A673 (cell line): ENCODE results near the gene VPS13D. TPM values are rescaled to one million over a fixed set of nuclear protein-coding genes. Genes with fewer than 3 reads are reported as not detected.

ENCODE experiments used
- BruUV-seq: library from RNA; stranded (reverse); fragments of 400-500 nt; replicated peaks from 2 replicates; lab custom pipeline; 2021; lab: Mats Ljungman, UMichigan
- CTCF ChIA-PET: fragments of 300-600 bp; sonication (Branson Sonifier 250); formaldehyde crosslinking; loops from one replicate; lab custom pipeline; 2022; ENCODE audit warnings: antibody characterized with exemption; lab: Charles Lee
- POLR2A ChIA-PET: fragments of 300-600 bp; sonication (Branson Sonifier 250); formaldehyde crosslinking; loops from one replicate; lab custom pipeline; 2022; ENCODE audit warnings: antibody characterized with exemption; ENCODE audit not compliant: low non-redundant PET; lab: Charles Lee
- DNase-seq: peaks from one replicate; pipeline ENCODE4 v3.0.0-alpha.2; 2015; ENCODE audit warnings: low spot score
- H3K27ac ChIP-seq: fragments of 200-600 bp; sonication (generic); 2 replicates; pipeline ENCODE4 v1.5.1; 2016; ENCODE audit warnings: mixed run types, low read depth, mild to moderate bottlenecking, mixed read lengths, antibody characterized with exemption, low read length; ENCODE audit not compliant: poor library complexity, severe bottlenecking
- H3K27me3 ChIP-seq: fragments of 200-600 bp; sonication (generic); replicated peaks from 2 replicates; pipeline ENCODE4 v1.6.1; 2017; ENCODE audit warnings: mixed run types, low read depth, mild to moderate bottlenecking, mixed read lengths, antibody characterized with exemption, low read length; ENCODE audit not compliant: insufficient read depth, poor library complexity
- H3K36me3 ChIP-seq: fragments of 200-600 bp; sonication (generic); 2 replicates; pipeline ENCODE4 v1.6.1; 2016; ENCODE audit warnings: mixed run types, mild to moderate bottlenecking, mixed read lengths, antibody characterized with exemption, low read length; ENCODE audit not compliant: insufficient read depth, poor library complexity, severe bottlenecking
- H3K4me1 ChIP-seq: fragments of 200-600 bp; sonication (generic); 2 replicates; pipeline ENCODE4 v1.6.1; 2017; ENCODE audit warnings: mixed run types, mild to moderate bottlenecking, mixed read lengths, antibody characterized with exemption, low read length; ENCODE audit not compliant: insufficient read depth, poor library complexity, severe bottlenecking
- H3K4me3 ChIP-seq: fragments of 200-600 bp; sonication (generic); 2 replicates; pipeline ENCODE4 v1.5.1; 2016; ENCODE audit warnings: low read depth, mixed run types, mild to moderate bottlenecking, mixed read lengths, low read length; ENCODE audit not compliant: poor library complexity, severe bottlenecking
- H3K9me3 ChIP-seq: fragments of 200-600 bp; sonication (generic); 2 replicates; pipeline ENCODE4 v1.6.1; 2016; ENCODE audit warnings: mixed run types, low read depth, mild to moderate bottlenecking, mixed read lengths, antibody characterized with exemption, low read length; ENCODE audit not compliant: poor library complexity, severe bottlenecking
- CTCF ChIP-seq: fragments of 300-800, 200-600 bp; sonication (generic); conservative IDR thresholded peaks from 2 replicates; pipeline ENCODE4 v1.5.1; 2017; ENCODE audit warnings: low read depth, mild to moderate bottlenecking, antibody characterized with exemption, low read length, moderate library complexity, mixed read lengths
- EZH2 ChIP-seq: fragments of 200-600 bp; sonication (generic); IDR thresholded peaks from 2 replicates; pipeline ENCODE4 v1.6.1; 2017; ENCODE audit warnings: borderline replicate concordance, low read depth, mild to moderate bottlenecking, mixed read lengths, antibody characterized with exemption, low read length; ENCODE audit not compliant: poor library complexity, severe bottlenecking
- intact Hi-C: fragments of 100-400 bp; cut with micrococcal nuclease; formaldehyde crosslinking; loops from one replicate; pipeline ENCODE4 v1.10.0; 2022; ENCODE audit not compliant: unreplicated experiment
- total RNA-seq: library from RNA; stranded (reverse); gene quantifications from 2 replicates; pipeline ENCODE4 v1.2.3, GENCODE V29; 2021

The VPS13D gene
- total RNA-seq, 1 experiment from 2014 or later: 32.5 TPM

GRCh38 chr1:12426030-12426429 lies 196.2 kb downstream of the VPS13D start:
- ChIA-PET CTCF (no interaction called here), POLR2A (no interaction called here)
- TF ChIP-seq EZH2: no peak
- intact Hi-C loops: no loop called here
- no peak for DNase-seq
- Histone ChIP-seq H3K27me3 (no peaks in the 10 kb centered on the region), H3K4me1 (no peaks in the 10 kb centered on the region), H3K27ac (no peak overlapping the region), H3K4me3 (no peak overlapping the region), H3K36me3 (no peaks in the 10 kb centered on the region), H3K9me3 (no peaks in the 10 kb centered on the region)
- no TSS peak for BruUV-seq

- CTCF ChIA-PET: no interaction called here
Measured at GRCh38 chr1:12428334-12428733, 198.5 kb downstream of the VPS13D start.

GRCh38 chr1:12430525-12430924 lies 200.7 kb downstream of the VPS13D start:
- Histone ChIP-seq H3K27me3 (no peaks in the 10 kb centered on the region), H3K4me3 (no peak overlapping the region), H3K9me3 (no peaks in the 10 kb centered on the region), H3K4me1 (peaks cover 27% of the 10 kb centered on the region), H3K36me3 (no peaks in the 10 kb centered on the region), H3K27ac (no peak overlapping the region)
- TF ChIP-seq CTCF: no peak
- TF ChIP-seq EZH2: no peak
- no TSS peak for BruUV-seq
- POLR2A ChIA-PET: no interaction called here
- intact Hi-C loops: no loop called here
- no peak for DNase-seq
- CTCF ChIA-PET: no interaction called here

More at GRCh38 chr1:12428334-12428733, 198.5 kb downstream of the VPS13D start:
- Histone ChIP-seq H3K4me3 (no peak overlapping the region), H3K27me3 (no peaks in the 10 kb centered on the region), H3K36me3 (no peaks in the 10 kb centered on the region), H3K9me3 (no peaks in the 10 kb centered on the region), H3K4me1 (peaks cover 5% of the 10 kb centered on the region), H3K27ac (no peak overlapping the region)
- intact Hi-C loops: no loop called here
- no peak for DNase-seq
- POLR2A ChIA-PET: no interaction called here
- TF ChIP-seq CTCF: no peak
- no peak for TF ChIP-seq EZH2
- BruUV-seq: no TSS peak

GRCh38 chr1:12432897-12433296 lies 203.1 kb downstream of the VPS13D start:
- no peak for DNase-seq
- ChIA-PET CTCF (no interaction called here), POLR2A (no interaction called here)
- no peaks in the 10 kb centered on the region for H3K27me3 ChIP-seq
- intact Hi-C loops: no loop called here
- H3K27ac ChIP-seq: no peak overlapping the region
- TF ChIP-seq CTCF: no peak
- no peak for TF ChIP-seq EZH2
- peaks cover 34% of the 10 kb centered on the region for H3K4me1 ChIP-seq
- H3K9me3 ChIP-seq: no peaks in the 10 kb centered on the region
- no peaks in the 10 kb centered on the region for H3K36me3 ChIP-seq
- no TSS peak for BruUV-seq
- H3K4me3 ChIP-seq: no peak overlapping the region
